ENCODE measurements around the gene ILF2. TPM values are rescaled to one million over a fixed set of nuclear protein-coding genes. Genes with fewer than 3 reads are reported as not detected.

The ILF2 gene
- total RNA-seq, 2 experiments from 2014 or later: 211 to 215 TPM

DNA sequence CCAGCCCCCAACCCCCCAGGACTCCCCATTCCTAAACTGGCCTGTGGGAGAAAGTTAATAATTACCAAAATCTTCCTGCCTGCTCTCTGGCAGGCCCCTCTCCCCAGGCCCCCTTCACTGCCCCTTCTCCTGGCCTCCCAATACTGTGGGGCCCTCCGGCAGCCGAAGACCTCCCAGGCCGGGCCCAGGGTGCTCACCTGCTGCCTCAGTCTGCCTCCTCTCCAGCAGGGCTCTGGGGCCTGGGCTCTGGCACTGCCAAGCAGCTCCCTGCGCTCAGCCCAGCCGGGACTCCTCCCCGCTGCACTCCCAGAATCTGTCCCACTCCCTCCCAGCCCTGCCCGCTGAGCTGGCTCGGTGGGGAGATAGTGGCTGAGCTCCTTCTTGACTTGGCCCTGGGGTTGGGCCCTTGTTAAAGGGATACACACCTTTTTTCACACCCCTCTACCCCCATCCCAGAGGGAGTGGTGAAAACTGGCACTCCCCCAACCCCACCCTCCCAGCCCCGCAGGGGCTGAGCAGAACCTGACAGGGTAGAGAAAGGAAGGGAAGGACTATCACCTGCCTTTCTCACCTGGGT lies 58.0 kb downstream of the ILF2 start, which contains the start of gene S100A16:
S100A16 (minus strand) TSS at position 383 of the 577 bp plus-strand sequence. CDS start 4,986 bp downstream, outside the sequence.
- no peak within 1 kb of the TSS for H3K27ac Mint-ChIP-seq
- no peak for ATAC-seq
- peaks cover 7% of the 10 kb centered on the region for H3K4me1 Mint-ChIP-seq (ENCODE audit: low read depth)
- no peak for DNase-seq
- H3K4me3 Mint-ChIP-seq: no peak within 1 kb of the TSS
- ChIA-PET CTCF (interaction anchor here (0.9 to 10.2 kb wide), 4 partner anchors 14 to 80 kb away, joined by 3 to 115 read pairs (median 4); partner anchors contain the start of gene S100A13), POLR2A (interaction anchor here (0.6 kb wide), 1 partner anchor 32 kb away, joined by 3 read pairs; no protein-coding TSS in a partner anchor)
- H3K9me3 Mint-ChIP-seq (ENCODE audit: insufficient read depth): no peaks in the 10 kb centered on the region
- no peaks in the 10 kb centered on the region for H3K27me3 Mint-ChIP-seq (ENCODE audit: low read depth)
- H3K36me3 Mint-ChIP-seq (ENCODE audit: low read depth): no peaks in the 10 kb centered on the region

DNA sequence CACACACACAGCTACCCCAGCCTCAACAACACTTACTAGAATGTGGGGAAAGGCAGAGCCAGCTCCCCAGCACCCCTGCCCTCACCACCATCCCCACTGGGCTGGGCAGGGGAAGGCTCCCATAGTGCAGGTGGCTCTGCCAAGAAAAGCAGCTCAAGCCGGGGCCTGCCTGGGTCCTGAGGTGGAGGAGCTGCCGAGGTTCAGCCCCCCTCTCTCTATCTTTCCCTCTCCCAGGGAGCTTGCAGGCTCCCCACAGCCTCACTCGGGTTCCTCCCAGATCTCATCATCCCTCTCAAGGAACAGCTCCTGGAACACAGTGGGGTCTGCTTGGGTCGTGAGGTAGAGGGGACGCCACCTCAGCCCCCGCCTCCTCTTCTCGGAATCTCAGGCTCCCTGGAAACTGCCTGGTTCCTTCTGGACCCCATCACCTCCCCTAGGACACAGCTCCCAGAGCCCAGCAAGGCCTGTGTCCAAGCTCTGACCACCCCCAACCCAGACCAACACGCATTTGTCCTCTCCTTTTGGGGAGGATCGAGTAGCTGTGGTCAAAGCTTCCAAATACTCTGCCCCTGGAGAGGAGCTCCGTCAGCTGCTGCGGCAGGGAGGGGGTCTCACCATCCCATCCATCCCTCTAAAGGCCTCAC lies 58.6 kb downstream of the ILF2 start:
- Mint-ChIP-seq H3K4me3 (no peak overlapping the region), H3K4me1 (ENCODE audit: low read depth) (peaks cover under 1% of the 10 kb centered on the region), H3K36me3 (ENCODE audit: low read depth) (no peaks in the 10 kb centered on the region), H3K9me3 (ENCODE audit: insufficient read depth) (no peaks in the 10 kb centered on the region), H3K27me3 (ENCODE audit: low read depth) (no peaks in the 10 kb centered on the region), H3K27ac (no peak overlapping the region)
- POLR2A ChIA-PET: interaction anchor here (0.6 kb wide), 1 partner anchor 31 kb away, joined by 3 read pairs; no protein-coding TSS in a partner anchor
- DNase-seq (no peak), ATAC-seq (no peak)
- CTCF ChIA-PET: interaction anchor here (0.7 to 10.2 kb wide), 5 partner anchors 15 to 102 kb away, joined by 3 to 115 read pairs (median 4); partner anchors contain the start of gene S100A13

Small RNA genes lying within 50 kb of the gene (microRNA-seq; reads per million reads assigned to microRNA genes)
- not detected for gene MIR8083

Other genes with a start within 250 kb of the ILF2 start
- not detected for gene S100A7, start 210.3 kb downstream of the ILF2 start, total RNA-seq
- 100 to 1,000 TPM; 425 to 431 TPM for gene S100A6, start 135.0 kb downstream of the ILF2 start, total RNA-seq
- 1 to 10 TPM; 1.8 to 1.9 TPM for gene S100A5, start 130.1 kb downstream of the ILF2 start, total RNA-seq
- 100 to 1,000 TPM; 628 to 665 TPM for gene S100A4, start 125.2 kb downstream of the ILF2 start, total RNA-seq
- gene S100A3, start 121.7 kb downstream of the ILF2 start, total RNA-seq: not detected
- under 1 TPM in 1 of 2 experiments, not detected in 1; 0.63 TPM for gene S100A2, start 105.1 kb downstream of the ILF2 start, total RNA-seq
- gene S100A16, start 57.9 kb downstream of the ILF2 start, total RNA-seq: not detected
- not detected for gene S100A14, start 54.7 kb downstream of the ILF2 start, total RNA-seq
- gene S100A13, start 43.5 kb downstream of the ILF2 start, total RNA-seq: 1 to 10 TPM; 6.2 to 7.0 TPM
- gene S100A1, start 42.6 kb downstream of the ILF2 start, total RNA-seq: not detected
- gene CHTOP, start 36.9 kb downstream of the ILF2 start, total RNA-seq: 10 to 100 TPM; 81.9 to 82.0 TPM
- gene SNAPIN, start 12.3 kb downstream of the ILF2 start, total RNA-seq: 10 to 100 TPM; 36.5 to 37.7 TPM
- gene NPR1, start 7.7 kb upstream of the ILF2 start, total RNA-seq: not detected
- 10 to 100 TPM; 53.7 to 54.5 TPM for gene INTS3, start 57.1 kb upstream of the ILF2 start, total RNA-seq
- gene SLC27A3, start 104.4 kb upstream of the ILF2 start, total RNA-seq: 10 to 100 TPM; 41.1 to 50.1 TPM